ENCODE results near the gene ATP1A4.

The ATP1A4 gene

DNA sequence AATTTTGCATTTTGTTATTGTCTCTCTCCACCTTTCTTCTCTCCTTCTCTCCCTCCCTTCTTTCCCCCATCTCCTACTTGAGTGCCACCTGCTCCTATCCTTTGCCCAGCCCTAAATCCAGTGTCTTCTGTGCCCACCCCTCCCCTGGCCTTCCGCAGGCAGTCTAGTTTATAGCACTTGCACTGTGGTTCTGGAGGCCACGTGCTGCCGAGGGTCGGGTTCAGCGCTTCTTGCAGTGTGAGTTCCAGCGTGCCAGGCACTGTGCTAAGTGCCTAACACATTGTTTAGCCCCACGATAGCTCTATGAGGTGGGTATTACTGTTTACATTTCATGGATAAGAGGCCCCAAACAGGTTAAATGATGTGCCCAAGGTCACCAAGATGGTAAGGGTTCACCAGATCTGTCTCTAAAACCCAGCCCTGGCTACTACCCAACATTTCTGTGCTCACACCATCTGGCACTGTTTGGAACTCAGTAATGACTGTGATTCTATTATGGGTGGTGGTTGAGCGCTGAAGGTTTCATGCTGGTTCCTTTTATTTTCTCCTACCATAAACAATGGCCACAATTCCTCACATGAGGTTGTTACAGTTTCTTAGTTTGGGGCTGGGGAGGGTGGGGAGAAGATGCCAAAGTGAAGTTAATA, 14.1 kb upstream of the ATP1A4 start:
- H3K4me3 ChIP-seq (ENCODE audit: control insufficient read depth, low read depth, low read length) = no peak overlapping the region
- TF ChIP-seq, protein P1, sequence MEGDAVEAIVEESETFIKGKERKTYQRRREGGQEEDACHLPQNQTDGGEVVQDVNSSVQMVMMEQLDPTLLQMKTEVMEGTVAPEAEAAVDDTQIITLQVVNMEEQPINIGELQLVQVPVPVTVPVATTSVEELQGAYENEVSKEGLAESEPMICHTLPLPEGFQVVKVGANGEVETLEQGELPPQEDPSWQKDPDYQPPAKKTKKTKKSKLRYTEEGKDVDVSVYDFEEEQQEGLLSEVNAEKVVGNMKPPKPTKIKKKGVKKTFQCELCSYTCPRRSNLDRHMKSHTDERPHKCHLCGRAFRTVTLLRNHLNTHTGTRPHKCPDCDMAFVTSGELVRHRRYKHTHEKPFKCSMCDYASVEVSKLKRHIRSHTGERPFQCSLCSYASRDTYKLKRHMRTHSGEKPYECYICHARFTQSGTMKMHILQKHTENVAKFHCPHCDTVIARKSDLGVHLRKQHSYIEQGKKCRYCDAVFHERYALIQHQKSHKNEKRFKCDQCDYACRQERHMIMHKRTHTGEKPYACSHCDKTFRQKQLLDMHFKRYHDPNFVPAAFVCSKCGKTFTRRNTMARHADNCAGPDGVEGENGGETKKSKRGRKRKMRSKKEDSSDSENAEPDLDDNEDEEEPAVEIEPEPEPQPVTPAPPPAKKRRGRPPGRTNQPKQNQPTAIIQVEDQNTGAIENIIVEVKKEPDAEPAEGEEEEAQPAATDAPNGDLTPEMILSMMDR (conservative IDR thresholded peaks at IDR 0.05; ENCODE audit: control insufficient read depth, insufficient read depth, low read depth, low read length) = no peak
- DNase-seq (ENCODE audit: low read depth) = no peak

DNA sequence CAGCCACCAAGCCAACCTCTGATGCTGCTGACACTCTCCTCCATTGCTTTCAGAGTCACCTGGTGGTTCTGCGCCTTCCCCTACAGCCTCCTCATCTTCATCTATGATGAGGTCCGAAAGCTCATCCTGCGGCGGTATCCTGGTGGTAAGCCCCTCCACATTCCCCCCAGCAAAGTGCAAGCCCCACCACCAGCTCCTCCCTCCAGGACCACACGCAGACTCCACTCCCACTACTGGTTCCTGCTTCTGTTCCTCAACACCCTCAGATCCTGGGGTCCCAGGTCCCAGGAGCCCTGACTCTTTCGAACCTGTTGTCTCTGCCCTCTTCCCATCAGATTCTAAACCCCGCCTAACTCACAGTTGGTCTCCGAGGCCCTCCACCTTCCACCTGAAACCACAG, 11.6 kb upstream of the ATP1A4 start:
- H3K4me3 ChIP-seq (ENCODE audit: control insufficient read depth, low read depth, low read length) = no peak overlapping the region
- TF ChIP-seq, protein P1 (conservative IDR thresholded peaks at IDR 0.05; ENCODE audit: control insufficient read depth, insufficient read depth, low read depth, low read length) = no peak
- no peak for DNase-seq (ENCODE audit: low read depth)

DNA sequence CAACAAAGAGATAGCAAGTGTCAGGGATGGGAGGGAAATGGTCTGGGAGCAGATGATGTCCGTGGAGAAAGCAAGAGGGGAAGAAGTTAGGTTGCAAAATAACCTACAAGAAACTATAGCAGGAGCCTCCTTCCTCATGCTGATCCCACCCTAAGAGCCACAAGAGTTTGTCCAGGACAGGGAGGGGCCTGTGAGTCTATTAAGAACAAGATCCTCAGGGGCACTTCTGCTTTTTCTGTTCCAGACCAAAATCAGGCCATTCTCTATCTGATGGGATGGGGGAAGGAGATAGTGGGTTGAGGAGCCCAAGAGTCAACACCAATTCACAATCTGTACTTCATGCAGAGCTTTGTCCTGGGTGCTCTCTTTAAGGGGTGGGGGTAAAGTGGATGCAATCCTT, 7.7 kb upstream of the ATP1A4 start:
- DNase-seq (ENCODE audit: low read depth) = no peak
- TF ChIP-seq, protein P1 (conservative IDR thresholded peaks at IDR 0.05; ENCODE audit: control insufficient read depth, insufficient read depth, low read depth, low read length) = no peak
- no peak overlapping the region for H3K4me3 ChIP-seq (ENCODE audit: control insufficient read depth, low read depth, low read length)

DNA sequence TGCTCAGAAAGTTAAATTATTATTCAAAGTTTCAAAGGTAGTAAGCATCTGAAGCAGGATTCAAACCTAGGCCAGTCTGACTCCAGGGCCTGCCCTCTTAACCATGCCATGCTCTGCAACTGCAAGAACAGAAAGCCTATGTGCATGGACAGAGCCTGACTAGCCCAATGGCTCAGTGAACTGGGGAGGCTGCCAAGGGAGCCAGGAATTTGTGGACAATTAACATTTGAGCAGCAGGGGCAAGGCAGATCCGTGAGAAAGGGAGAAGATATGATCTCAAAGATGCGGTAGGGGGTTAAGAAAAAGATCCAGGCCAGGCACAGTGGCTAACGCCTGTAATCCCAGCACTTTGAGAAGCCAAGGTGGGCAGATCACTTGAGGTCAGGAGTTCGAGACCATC, 6.5 kb upstream of the ATP1A4 start:
- TF ChIP-seq, protein P1 (conservative IDR thresholded peaks at IDR 0.05; ENCODE audit: control insufficient read depth, insufficient read depth, low read depth, low read length) = no peak
- DNase-seq (ENCODE audit: low read depth) = no peak
- no peak overlapping the region for H3K4me3 ChIP-seq (ENCODE audit: control insufficient read depth, low read depth, low read length)

DNA sequence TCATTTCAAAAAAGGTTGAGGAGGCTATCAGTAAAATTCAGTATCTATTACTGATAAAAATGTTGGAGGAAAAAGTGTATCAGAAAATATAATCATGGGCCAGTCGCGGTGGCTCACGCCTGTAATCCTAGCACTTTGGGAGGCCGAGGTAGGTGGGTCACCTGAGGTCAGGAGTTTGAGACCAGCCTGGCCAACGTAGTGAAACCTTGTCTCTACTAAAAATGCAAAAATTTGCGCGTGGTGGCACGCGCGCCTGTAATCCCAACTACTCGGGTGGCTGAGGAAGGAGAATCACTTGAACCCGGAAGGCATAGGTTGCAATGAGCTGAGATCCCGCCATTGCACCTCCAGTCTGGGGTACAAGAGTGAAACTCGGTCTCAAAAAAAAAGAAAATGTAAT, 5.3 kb upstream of the ATP1A4 start:
- no peak overlapping the region for H3K4me3 ChIP-seq (ENCODE audit: control insufficient read depth, low read depth, low read length)
- no peak for DNase-seq (ENCODE audit: low read depth)
- TF ChIP-seq, protein P1 (conservative IDR thresholded peaks at IDR 0.05; ENCODE audit: control insufficient read depth, insufficient read depth, low read depth, low read length) = no peak

DNA sequence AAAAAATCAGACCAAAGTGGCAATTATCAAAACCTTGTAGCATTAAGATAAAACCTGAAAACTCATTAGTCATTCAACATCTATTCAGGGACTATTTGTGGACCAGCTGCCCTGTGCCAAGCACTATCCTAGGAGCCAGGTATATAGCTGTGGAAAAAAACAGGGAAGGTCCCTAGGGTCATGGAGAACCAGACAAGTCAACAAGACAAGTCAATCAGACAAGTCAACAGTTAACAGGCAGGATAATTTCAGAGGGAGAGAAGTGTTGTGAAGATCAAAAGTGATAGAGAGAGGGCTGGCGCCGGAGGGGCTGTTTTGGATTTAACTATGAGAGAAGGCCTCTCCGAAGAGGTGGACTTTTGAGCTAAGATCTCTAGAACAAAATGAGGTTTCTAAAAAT, 3.3 kb upstream of the ATP1A4 start:
- TF ChIP-seq, protein P1 (conservative IDR thresholded peaks at IDR 0.05; ENCODE audit: control insufficient read depth, insufficient read depth, low read depth, low read length) = no peak
- H3K4me3 ChIP-seq (ENCODE audit: control insufficient read depth, low read depth, low read length) = no peak overlapping the region
- DNase-seq (ENCODE audit: low read depth) = no peak

DNA sequence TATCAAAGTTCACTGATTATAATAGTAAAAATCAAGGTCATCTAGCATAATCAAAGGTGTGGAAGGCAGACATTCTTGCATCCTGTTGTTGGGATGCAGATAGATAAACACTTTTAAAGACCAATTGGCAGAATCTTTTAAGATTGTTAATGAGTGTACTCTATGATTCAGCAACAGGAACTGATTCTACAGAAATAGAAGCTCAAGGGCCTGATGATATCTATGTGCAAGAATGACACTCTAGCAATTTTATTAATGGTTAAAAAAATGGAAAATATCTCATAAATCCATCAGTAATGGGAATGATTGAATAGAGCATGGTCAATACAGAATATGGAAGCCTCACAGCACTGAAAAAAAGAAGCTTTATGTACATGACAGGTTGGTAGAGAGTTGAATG, 2.2 kb upstream of the ATP1A4 start:
- no peak overlapping the region for H3K4me3 ChIP-seq (ENCODE audit: control insufficient read depth, low read depth, low read length)
- no peak for DNase-seq (ENCODE audit: low read depth)
- TF ChIP-seq, protein P1 (conservative IDR thresholded peaks at IDR 0.05; ENCODE audit: control insufficient read depth, insufficient read depth, low read depth, low read length) = no peak

Measured in fibroblast of mammary gland (primary cell).